DND-41 (cell line): Measurements from ENCODE around the gene OVAAL.
"Not testable (repeated sequence)": the region's sequence is repeated elsewhere in the genome, so short reads cannot be mapped to it uniquely, and the experiment has no call there.

Source experiments
- ATAC-seq: fragments of 200-7000 bp; cut with Tn5 transposase; 3 replicates; pipeline ENCODE4 v1.9.1; 2021; ENCODE audit warnings: low read depth; ENCODE audit not compliant: insufficient read depth
- DNase-seq: peaks from one replicate; pipeline ENCODE4 v3.0.0-alpha.2; 2020
- H2AFZ ChIP-seq: 2 replicates; pipeline ENCODE4 v1.6.0; 2012; ENCODE audit warnings: low read depth, low read length
- H3K27ac ChIP-seq: 2 replicates; pipeline ENCODE4 v1.5.1; 2012; ENCODE audit warnings: low read length, inconsistent platforms
- H3K27me3 ChIP-seq: fragments of 200-600 bp; sonication (generic); 2 replicates; pipeline ENCODE4 v1.6.0; 2012; ENCODE audit warnings: low read length, mild to moderate bottlenecking, inconsistent platforms; ENCODE audit not compliant: insufficient read depth, poor library complexity
- H3K36me3 ChIP-seq: 2 replicates; pipeline ENCODE4 v1.5.1; 2012; ENCODE audit warnings: low read length, inconsistent platforms; ENCODE audit not compliant: insufficient read depth
- H3K4me1 ChIP-seq: 2 replicates; pipeline ENCODE4 v1.5.1; 2012; ENCODE audit warnings: mild to moderate bottlenecking, low read length; ENCODE audit not compliant: insufficient read depth
- H3K4me2 ChIP-seq: 2 replicates; pipeline ENCODE4 v1.6.0; 2012; ENCODE audit warnings: mild to moderate bottlenecking, moderate library complexity, low read length, inconsistent platforms; ENCODE audit not compliant: insufficient read depth
- H3K4me3 ChIP-seq, 2 experiments: fragments of 200-600 bp in 1 of 2; shearing (Covaris generic) in 1 of 2; 2 replicates each; pipeline ENCODE4 v1.5.1; 2012 to 2016; ENCODE audit warnings: inconsistent platforms in 2 of 2, low read length in 2 of 2, mild to moderate bottlenecking in 2 of 2, low read depth in 1 of 2, moderate library complexity in 1 of 2
- H3K79me2 ChIP-seq: 2 replicates; pipeline ENCODE4 v1.6.0; 2012; ENCODE audit warnings: low read length, inconsistent platforms; ENCODE audit not compliant: insufficient read depth
- H3K9ac ChIP-seq: 2 replicates; pipeline ENCODE4 v1.6.0; 2012; ENCODE audit warnings: low read depth, mild to moderate bottlenecking, inconsistent platforms, low read length, moderate library complexity
- H3K9me3 ChIP-seq: 2 replicates; pipeline ENCODE4 v1.5.1; 2012; ENCODE audit warnings: low read length, moderate library complexity, mild to moderate bottlenecking, inconsistent platforms; ENCODE audit not compliant: insufficient read depth, severe bottlenecking
- H4K20me1 ChIP-seq: 2 replicates; pipeline ENCODE4 v1.6.0; 2012; ENCODE audit warnings: low read length; ENCODE audit not compliant: insufficient read depth
- CTCF ChIP-seq: IDR thresholded peaks from 2 replicates; pipeline ENCODE4 v1.5.1; 2012; ENCODE audit warnings: borderline replicate concordance, low read length, moderate library complexity, mild to moderate bottlenecking; ENCODE audit not compliant: poor library complexity, severe bottlenecking; ENCODE audit errors: extremely low read depth
- EZH2 ChIP-seq: IDR thresholded peaks from 3 replicates; pipeline ENCODE4 v1.6.1; 2012; ENCODE audit warnings: borderline replicate concordance, low read depth, mild to moderate bottlenecking, moderate library complexity, low read length, inconsistent platforms; ENCODE audit not compliant: severe bottlenecking

The OVAAL gene

GRCh38 chr1:180544050-180544449 lies 14.7 kb upstream of the OVAAL start:
- Histone ChIP-seq H3K4me2 (no peak overlapping the region), H3K4me3 (no peak overlapping the region), H2AFZ (no peak overlapping the region), H4K20me1 (no peaks in the 10 kb centered on the region), H3K27ac (no peak overlapping the region), H3K36me3 (no peaks in the 10 kb centered on the region), H3K4me1 (no peaks in the 10 kb centered on the region), H3K27me3 (no peaks in the 10 kb centered on the region), H3K79me2 (no peaks in the 10 kb centered on the region), H3K9ac (no peak overlapping the region), H3K9me3 (no peaks in the 10 kb centered on the region)
- ATAC-seq (no peak), DNase-seq (no peak)
- TF ChIP-seq CTCF (no peak), EZH2 (no peak)

- no peak overlapping the region for H2AFZ ChIP-seq
Measured at GRCh38 chr1:180545991-180546390, 12.8 kb upstream of the OVAAL start.

GRCh38 chr1:180548686-180549317 lies 10.0 kb upstream of the OVAAL start:
- Histone ChIP-seq H3K36me3 (no peaks in the 10 kb centered on the region), H4K20me1 (no peaks in the 10 kb centered on the region), H3K4me2 (no peak overlapping the region), H3K79me2 (no peaks in the 10 kb centered on the region), H3K4me3 (no peak overlapping the region), H2AFZ (no peak overlapping the region), H3K9ac (no peak overlapping the region), H3K27ac (no peak overlapping the region), H3K4me1 (no peaks in the 10 kb centered on the region), H3K9me3 (no peaks in the 10 kb centered on the region), H3K27me3 (no peaks in the 10 kb centered on the region)
- TF ChIP-seq EZH2 (no peak), CTCF (no peak)
- DNase-seq (no peak), ATAC-seq (no peak)

More at GRCh38 chr1:180545991-180546390, 12.8 kb upstream of the OVAAL start:
- Histone ChIP-seq H3K4me1 (no peaks in the 10 kb centered on the region), H4K20me1 (no peaks in the 10 kb centered on the region), H3K9me3 (no peaks in the 10 kb centered on the region), H3K27me3 (no peaks in the 10 kb centered on the region), H3K4me3 (no peak overlapping the region), H3K79me2 (no peaks in the 10 kb centered on the region), H3K27ac (no peak overlapping the region), H3K4me2 (no peak overlapping the region), H3K36me3 (no peaks in the 10 kb centered on the region), H3K9ac (no peak overlapping the region)
- no peak for TF ChIP-seq CTCF
- no peak for TF ChIP-seq EZH2
- ATAC-seq (no peak), DNase-seq (no peak)

GRCh38 chr1:180549770-180550169 lies 9.0 kb upstream of the OVAAL start:
- not testable (repeated sequence) for H3K4me2 ChIP-seq, H3K9ac ChIP-seq, H2AFZ ChIP-seq, DNase-seq, H3K36me3 ChIP-seq, H3K4me1 ChIP-seq, H3K79me2 ChIP-seq, H3K27ac ChIP-seq, ATAC-seq, H3K27me3 ChIP-seq, H3K4me3 ChIP-seq, H3K9me3 ChIP-seq, H4K20me1 ChIP-seq
